Activated CD4-positive, CD25-positive, alpha-beta regulatory T cell treated with anti-CD3 and anti-CD28 coated beads, Interleukin-2, amount 50 U/mL, for 16 hours (primary cell): ENCODE measurements around the gene TUBGCP6.
A peak's percentile ranks its signal among the peaks of the same experiment; 100 is the strongest.

Experiments used
- DNase-seq: peaks from one replicate; pipeline ENCODE4 v3.0.0-alpha.2; 2020; ENCODE audit warnings: low read depth, low spot score

The TUBGCP6 gene

DNA sequence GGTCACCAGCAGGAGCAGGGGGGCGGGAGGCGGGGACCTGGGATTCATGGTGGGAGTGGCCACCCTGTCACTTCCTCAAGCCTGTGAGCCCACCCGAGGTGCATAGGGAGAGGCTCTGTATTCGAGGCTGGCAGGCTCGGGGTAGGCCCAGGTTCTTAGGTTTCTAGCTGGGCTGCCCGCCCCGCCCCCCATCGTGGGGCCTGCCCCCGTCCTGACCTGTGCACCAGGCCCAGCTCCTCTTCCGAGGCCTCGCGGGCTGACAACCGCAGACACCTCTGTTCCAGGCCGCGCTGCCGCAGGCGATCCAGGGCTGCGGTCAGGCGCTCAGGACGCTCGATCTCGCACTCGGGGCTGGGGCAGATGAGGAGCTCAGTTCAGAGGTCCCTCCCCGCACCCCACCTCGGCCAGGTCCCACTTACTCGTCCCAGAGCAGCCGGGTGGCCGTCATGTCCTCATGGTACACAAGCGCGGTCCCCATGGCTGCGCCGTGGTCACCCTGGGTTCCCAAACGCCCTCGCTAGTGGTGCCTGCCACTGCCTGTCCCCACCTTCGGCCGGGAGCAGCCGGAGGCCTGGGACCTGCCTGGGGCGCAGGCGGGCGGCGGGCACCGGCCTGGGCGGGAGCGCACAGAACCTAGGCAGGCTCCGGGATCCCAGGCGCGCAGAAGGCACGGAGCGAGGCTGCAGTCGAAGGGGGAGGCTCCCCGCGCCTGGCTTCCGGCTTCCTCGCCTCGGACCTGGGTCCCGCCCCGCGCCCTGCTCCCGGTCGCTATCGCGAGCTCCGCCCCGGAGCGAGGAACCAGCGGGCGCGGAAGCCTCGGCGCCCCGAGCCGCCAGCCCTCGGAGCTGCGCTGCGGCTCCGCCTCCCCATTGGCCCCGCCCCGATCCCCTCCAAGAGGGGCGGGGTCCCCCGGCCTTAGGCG lies 6.0 kb upstream of the TUBGCP6 start, which contains the start of gene HDAC10:
Gene HDAC10, minus strand, starts transcription at position 711 of the 922 bp plus-strand sequence. Its CDS starts 233 bp downstream, at position 478.
- DNase-seq: peak; percentile 56

DNA sequence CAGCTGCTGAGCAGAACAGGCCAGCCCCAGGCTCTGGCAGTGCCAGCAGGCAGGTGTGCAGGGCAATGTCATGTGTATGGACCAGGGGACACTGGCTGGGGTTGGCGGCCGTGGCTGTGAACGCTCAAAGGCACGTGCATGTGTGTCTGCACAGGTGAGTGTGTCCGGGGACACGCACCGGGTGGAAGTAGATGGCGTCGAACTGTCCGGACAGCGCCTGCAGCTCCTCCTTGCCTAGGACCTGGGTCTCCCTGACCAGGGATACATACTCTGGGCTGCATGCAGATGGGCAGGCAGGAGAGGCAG lies 5.4 kb upstream of the TUBGCP6 start:
- DNase-seq: no peak

DNA sequence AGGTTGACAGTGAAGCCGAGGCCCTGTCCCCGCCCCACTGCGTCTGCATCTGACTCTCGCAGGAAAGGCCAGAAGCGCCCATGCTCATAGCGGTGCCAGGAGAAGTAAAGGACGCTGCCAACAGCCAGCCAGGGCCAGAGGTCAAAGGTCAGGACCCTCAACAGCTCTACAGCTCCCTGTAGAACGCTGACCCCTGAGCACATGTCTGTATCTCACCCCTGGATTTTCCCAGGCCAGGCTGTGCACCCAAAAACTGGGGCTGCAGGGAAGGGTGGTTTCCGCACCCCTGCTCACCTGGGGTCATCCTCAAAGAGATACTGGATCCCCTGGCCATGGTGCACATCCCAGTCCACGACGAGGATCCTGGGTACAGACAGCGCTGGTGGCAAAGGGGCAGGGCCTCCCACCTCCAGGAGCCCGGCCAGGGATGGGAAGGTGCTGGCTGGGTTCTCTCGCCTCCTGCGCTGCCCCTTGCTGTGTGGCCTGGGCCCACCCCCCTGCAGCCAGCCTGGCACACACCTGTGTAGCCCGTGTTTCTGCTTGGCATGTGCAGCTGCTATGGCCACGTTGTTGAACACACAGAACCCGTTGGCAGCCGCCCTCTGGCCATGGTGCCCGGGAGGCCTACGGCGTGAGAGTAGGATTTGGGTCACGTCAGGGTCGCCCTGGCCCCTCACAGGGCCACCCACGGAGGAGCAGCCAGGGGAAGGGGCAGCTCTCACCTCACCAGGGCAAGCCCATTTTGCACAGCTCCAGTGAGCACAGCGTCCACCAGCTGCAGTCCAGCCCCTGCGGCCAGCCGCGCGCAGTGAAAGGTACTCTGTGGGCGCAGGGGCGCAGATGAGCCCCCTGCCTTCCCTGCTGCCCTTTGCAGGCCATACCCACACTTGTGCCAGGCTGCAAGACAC lies 4.8 kb upstream of the TUBGCP6 start:
- DNase-seq: no peak

DNA sequence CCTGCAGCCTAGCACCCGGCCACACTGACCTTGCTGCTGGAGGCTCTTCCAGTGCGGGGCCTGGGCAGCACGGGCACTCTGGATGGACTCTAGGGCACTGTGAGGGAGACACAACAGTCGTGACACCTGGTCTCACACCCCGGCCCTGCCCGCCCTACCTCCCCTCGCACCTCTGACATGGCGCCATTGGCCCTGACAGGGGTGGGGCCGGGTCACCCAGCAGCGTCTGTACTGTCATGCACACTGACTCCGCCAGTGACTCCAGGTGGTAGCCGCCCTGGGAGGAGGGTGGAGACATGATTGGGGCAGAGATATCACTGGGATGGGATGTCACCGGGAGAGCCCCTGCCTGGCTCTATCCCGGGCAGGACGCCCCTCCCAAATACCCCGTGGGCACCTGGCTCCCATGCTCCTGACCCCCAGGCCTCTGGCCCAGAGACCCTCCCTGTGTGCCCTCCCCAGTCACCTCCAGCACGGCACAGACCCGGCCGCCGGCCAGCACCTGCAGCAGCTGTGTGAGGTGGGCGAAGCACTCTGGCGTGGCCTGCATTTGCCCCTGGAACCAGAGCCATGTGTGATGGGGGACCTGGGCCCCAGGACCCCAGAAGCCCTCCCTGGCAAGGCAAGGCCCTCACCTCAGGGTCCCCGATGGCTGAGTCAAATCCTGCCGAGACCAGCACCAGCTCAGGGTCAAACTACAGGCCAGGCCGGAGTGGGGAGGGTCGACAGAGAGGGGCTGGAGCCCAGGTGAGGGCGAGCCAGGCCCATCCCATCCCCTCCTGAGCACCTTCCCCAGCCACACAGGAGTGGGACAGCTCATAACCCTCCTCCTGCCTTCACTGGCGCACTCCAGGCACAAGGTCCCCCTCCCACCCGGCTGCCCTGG lies 3.6 kb upstream of the TUBGCP6 start:
- DNase-seq: no peak

DNA sequence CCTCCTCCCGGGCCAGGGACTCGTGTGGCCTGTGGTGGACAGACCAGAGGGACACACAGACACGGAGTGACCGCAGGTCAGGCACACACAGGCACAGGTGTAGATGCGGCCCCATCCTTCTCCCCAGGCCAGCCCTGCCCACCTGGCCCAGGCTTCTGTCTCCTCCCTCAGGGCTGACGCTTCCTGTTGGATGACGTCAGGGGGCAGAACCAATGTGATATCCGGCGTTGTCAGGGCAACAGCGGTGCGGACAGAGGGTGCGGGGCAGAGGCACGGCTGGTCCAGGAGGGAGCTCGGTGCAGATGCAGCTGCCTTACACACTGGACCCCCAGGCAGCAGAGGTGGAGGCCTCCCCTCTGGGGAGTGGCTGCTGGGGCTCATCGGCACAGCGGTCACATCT lies 2.9 kb upstream of the TUBGCP6 start:
- no peak for DNase-seq

DNA sequence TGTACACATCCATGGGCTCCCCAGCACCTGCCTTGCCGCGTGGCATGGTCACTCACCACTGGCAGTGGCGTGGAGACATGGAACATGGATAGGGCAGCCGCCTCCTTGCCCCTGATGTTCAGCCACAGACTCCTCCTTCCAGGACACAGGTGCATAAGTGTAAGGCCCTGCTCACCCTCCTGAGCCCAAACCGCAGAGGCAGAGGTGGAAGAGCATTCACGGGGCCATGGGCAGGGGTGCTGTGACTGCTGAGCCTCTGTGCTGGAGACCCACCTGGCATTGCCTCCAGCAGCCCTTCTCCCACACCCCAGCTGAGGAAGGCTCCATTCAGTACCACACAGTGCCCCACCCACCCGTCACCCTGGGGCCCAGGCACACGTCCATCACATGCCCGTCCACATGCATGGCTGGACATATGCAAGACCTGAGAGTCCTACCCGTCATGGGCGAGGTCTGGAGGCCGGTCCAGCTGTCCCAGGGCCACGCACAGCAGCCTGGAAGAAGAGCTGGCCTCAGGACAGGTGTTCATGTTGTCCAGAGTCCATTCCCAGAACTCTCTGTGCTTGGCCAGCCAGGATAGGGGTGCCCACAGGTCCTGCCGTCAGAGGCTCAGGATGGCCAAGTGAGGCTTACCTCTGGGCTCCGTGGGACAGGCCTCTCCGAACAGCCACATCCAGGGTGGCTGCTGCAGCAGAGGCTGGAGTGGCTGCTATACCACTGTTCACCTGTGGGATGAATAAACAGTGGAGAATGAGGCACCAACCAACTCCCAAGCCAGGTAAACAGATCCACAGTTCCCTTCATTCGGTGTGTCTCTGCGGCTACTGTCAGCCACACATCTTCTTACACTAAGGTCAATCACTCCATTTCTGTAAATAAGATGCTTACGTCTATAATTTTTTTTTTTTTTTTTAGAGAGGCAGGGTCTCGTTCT lies 1.7 kb upstream of the TUBGCP6 start:
- DNase-seq: no peak

DNA sequence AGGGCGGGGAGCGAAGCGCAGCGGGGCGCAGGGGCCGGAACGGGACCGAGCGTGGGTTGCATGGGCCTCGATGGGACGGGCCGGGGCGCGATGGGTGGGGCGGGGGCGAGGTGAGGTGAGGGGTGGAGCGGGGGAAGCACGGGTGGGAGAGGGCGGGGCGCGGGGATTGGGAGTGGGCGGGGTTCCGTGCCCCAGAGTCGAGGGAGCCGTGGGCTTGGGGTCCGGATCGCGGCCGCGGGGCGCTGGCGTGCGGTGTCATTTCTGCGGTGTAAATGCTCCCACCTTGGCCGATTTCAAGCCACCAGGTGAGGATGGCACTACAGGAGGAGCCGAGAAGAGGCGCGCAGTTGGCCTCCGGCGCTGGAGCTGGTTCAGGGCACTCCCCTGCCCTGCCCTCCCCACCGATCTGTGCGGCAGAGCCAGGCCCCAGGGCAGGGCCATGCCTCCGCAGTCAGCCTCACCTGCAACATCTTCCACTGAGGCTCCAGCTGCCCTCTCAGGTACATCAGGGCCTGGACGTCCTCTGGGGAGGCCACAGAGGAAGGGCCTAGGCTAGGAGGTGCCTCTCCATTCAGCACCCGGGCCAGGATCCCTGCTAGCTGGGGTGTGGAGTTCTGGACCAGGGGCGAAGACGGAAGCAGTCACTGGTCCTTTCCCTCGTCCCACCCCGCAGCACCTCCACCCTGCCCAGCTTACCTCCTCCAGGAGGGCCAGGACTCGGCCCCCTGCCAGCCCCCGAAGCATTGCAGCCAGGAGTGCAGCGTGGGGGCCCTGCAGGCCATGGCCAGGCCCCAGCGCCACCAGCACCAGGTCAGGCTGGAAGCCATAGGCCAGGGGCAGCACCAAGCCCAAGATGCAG lies 620 bp upstream of the TUBGCP6 start:
- no peak for DNase-seq

- no peak for DNase-seq
These were observed 971 bp downstream of the TUBGCP6 start for GRCh38 chr22:50243685-50244419.

- DNase-seq: no peak
These were observed 2.3 kb downstream of the TUBGCP6 start for GRCh38 chr22:50242406-50242949.

- no peak for DNase-seq
These were observed 6.1 kb downstream of the TUBGCP6 start for GRCh38 chr22:50238755-50239154.

- no peak for DNase-seq
These were observed 8.0 kb downstream of the TUBGCP6 start for GRCh38 chr22:50236731-50237409.

- DNase-seq: no peak
These were observed 11.6 kb downstream of the TUBGCP6 start for GRCh38 chr22:50233223-50233622.

DNA sequence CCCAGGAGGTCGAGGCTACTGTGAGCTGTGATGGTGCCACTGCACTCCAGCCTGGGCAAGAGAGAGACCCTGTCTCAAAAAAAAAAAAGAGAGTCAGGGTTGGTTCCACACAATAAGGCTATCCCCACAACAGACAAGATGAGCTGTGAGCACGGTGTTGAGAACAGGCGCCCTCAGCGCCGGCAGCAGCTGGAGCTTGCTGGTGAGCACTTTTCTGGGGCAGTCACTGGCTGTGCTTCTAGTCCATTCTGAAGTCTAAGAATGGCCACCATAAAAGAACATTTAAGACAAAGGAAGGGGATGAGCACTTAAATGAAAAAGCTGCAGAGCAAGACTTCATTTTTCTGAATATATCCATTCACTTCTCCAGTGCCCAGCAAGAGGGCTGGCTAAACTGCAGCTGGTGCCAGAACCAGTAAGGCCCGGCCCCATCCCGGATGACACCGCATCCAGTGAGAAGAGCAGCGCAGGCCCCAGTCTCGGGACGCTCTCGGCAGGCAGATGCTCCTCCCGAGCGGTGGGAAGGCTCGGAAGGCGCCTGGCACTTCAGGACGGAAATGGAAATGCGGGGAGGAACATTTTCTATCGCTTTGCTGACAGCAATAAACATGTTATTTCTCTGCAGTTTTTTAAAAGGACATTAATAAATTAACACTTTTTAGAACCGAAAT lies 12.2 kb downstream of the TUBGCP6 start:
- DNase-seq: no peak

GRCh38 chr22:50229370-50229769 lies 15.5 kb downstream of the TUBGCP6 start:
- DNase-seq: no peak

DNA sequence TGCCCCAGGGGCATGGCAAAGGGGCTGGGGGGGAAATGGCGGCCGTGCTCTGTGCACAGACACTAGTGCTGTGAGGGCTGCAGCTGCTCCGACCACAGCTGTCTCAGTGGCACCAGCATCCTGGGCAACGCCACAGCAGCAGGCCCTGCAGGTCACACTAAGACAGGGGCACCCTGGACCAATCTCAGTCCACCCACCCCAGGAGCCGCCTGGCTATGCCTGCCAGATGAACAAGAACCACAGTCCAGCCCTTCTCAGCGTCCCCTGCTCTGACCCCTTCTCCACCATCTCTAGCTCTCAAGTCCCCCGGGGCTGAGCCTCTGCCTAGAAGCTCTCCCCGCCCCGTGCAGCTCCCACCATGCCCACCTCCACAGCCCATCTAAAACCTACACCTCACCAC lies 16.5 kb downstream of the TUBGCP6 start:
- no peak for DNase-seq

DNA sequence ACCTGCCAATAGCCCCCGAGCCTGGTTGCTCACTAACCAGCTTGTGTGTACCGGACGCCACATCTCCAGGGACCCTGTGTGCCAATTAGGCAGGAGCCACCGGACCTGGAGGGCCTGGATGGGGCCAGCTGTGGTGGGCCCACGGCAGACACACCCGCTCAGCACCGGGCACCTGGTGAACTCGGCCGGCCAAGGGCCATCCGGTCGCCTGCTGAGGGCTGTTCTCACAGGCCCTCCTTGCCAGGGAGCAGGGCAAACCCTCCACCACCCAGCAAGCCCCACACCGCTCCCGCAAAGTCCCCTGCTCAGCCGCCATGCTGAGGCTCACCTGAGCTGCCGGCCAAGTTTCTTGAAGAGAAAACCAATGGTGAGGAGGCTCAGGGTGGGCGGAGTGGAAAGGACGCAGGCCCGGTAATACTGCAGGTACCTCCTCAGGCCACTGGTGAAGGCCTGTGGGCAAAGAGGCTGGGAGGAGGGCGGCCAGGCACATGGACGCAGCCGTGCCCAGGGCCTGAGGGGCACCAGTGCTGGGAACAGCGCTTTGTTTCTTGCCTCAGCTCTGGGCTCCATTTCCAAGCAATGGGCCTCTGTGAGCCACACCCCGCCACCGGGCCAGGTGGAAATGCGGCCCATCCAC lies 17.1 kb downstream of the TUBGCP6 start:
- no peak for DNase-seq

DNA sequence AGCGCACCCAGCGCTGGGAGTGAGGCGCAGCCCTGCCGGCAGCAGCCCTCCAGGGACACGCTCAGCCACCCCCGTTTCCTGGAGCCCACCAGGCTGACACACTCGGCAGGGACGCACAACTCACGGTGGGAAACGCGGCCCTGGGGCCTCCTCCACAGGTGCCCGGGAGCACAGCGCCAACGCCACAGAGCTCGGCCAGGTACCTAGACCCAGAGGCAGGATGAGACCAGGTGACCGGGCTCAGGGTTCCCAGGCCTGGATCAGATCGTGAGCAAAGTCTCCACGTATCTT lies 18.0 kb downstream of the TUBGCP6 start:
- no peak for DNase-seq
